Activated CD4-positive, alpha-beta T cell treated with anti-CD3 and anti-CD28 coated beads, Interleukin-10, Interleukin-2, amounts not matched to agents 100 ng/mL and 50 ng/mL, durations not matched to agents 16 hours and 8 hours (primary cell): ENCODE results near the gene RND2.
"Not testable (repeated sequence)": the region's sequence is repeated elsewhere in the genome, so short reads cannot be mapped to it uniquely, and the experiment has no call there.

Experiments used
- DNase-seq: peaks from one replicate; pipeline ENCODE4 v3.0.0-alpha.2; 2020

The RND2 gene

DNA sequence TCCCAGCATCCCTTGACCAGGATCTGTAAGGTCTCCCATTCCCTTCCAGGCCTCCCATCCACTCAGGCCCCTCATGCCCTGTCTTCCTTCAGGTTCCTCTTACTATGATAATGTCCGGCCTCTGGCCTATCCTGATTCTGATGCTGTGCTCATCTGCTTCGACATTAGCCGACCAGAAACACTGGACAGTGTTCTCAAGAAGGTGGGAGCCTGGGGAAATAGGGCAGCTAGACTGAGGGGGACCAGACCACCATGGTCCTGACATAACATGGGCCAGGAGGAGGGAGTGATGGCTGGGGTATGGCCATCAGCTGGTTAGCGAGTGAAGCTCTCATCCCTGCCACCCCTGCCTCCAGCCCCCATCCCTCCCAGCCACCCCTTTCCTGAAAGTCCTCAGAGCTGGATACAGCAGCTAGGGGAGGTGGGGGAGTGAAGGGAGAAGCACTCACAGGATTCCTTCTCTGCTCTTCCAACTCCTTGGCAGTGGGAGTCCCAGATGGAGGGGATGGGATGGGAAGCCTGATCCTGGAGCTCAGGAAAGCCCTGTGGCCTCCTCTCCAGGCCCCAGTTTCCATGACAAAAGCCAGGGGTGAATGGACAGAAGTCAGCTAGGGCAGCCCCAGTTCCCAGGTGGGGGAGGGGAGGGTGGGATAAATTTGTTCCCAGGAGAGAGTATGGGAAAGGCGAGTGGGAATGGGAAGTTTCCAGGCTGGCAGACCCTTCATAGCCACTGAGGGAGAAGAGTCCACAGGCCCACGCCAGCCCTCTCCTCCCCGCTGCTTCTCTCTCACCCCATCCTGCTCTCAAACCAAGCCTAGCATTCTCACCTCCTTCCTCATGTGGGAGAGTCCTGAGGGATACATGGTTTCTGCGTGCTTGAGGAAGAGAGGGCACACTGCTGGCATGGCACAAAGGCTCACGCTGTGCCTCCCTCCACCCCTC lies 2.3 kb downstream of the RND2 start:
- no peak for DNase-seq

- no peak for DNase-seq
Observed at GRCh38 chr17:43028221-43028861, 3.3 kb downstream of the RND2 start.

DNA sequence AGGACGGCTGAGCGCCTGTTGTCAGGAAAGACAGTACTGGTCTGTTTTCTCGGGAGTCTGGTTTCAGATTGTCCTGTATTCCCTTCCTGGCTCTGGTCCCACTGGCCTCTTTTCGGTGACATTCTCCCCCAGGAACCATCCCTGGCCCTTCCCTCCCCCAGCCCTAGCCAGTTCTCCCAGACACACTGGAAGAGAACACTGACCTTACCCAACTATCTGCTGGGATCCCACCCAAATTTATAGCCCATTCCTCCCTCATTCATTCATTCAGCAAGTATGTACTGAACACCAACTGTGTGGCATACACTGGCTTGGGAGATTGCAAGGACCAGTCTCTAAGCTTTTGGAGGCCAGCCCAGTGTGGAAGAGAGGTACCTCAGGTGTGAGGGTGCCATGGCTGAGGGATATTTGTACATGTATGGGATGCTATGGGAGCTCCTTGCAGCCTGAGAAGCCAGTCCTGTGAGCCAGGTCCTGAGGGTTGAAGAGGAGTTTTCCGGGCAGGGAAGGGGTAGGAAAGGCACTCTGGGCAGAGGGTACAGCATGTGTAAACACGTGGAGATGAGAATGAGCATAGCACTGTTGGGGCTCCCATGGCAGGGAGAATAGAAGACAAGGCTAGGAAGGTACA lies 5.2 kb downstream of the RND2 start:
- no peak for DNase-seq

GRCh38 chr17:43031666-43032065 lies 6.6 kb downstream of the RND2 start:
- DNase-seq = no peak

- no peak for DNase-seq
Observed at GRCh38 chr17:43033948-43034881, 9.2 kb downstream of the RND2 start.

GRCh38 chr17:43034894-43035293 lies 9.9 kb downstream of the RND2 start:
- DNase-seq = no peak

GRCh38 chr17:43039646-43040045 lies 14.6 kb downstream of the RND2 start:
- DNase-seq = no peak

- no peak for DNase-seq
Observed at GRCh38 chr17:43040655-43041054, 15.6 kb downstream of the RND2 start.

- no peak for DNase-seq
Observed at GRCh38 chr17:43042025-43042628, 17.1 kb downstream of the RND2 start.

GRCh38 chr17:43043307-43043706 lies 18.3 kb downstream of the RND2 start:
- DNase-seq = no peak

DNA sequence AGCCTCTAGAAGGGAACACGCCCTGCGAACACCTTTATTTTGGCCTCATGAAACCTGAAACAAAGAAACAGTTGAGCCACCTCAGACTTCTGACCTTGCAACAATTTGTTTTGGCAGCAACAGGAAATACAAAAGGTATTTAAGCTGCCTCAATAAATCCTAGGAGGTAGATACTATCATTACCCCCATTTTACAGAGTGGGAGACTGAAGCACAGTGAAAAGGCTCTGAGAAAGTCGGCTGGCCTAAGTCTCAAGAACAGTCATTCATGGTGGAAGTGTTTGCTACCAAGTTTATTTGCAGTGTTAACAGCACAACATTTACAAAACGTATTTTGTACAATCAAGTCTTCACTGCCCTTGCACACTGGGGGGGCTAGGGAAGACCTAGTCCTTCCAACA lies 19.0 kb downstream of the RND2 start:
- DNase-seq = no peak

DNA sequence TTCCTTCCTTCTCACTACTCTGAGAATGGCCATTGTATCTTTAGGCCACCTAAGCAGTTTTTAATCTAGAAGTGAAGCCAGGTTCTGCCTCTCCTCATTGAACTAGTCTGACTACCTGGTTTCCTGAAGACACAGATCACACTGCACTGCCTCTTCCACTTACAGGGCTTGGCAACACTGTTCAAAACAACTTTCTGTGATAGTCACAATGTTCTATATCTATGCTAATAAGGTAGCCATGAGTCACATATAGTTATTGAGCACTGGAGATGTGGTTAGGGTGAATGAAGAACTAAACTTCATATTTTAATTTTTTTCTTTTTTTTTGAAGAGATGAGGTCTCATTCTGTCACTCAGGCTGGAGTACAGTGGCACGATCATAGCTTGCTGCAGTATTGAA lies 26.9 kb downstream of the RND2 start:
- DNase-seq = no peak

DNA sequence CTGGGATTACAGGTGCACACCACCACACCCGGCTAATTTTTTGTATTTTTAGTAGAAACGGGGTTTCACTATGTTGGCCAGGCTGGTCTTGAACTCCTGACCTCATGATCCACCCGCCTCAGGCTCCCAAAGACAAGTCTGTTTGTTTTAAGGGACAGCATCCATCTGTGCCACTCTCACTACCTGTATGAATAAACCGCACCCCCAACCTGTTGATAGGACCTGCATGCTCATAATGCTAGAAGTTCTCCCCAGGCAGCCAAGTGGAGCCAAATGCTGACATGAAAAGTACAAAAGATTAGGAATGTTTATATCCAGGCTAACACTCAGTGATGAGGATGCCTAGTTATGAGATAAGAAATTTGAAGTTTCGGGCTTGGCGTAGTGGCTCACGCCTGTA lies 28.0 kb downstream of the RND2 start:
- not testable (repeated sequence) for DNase-seq

- DNase-seq = no peak
Observed at GRCh38 chr17:43056051-43056450, 31.0 kb downstream of the RND2 start.

- no peak for DNase-seq
Observed at GRCh38 chr17:43062984-43063638, 38.1 kb downstream of the RND2 start.

DNA sequence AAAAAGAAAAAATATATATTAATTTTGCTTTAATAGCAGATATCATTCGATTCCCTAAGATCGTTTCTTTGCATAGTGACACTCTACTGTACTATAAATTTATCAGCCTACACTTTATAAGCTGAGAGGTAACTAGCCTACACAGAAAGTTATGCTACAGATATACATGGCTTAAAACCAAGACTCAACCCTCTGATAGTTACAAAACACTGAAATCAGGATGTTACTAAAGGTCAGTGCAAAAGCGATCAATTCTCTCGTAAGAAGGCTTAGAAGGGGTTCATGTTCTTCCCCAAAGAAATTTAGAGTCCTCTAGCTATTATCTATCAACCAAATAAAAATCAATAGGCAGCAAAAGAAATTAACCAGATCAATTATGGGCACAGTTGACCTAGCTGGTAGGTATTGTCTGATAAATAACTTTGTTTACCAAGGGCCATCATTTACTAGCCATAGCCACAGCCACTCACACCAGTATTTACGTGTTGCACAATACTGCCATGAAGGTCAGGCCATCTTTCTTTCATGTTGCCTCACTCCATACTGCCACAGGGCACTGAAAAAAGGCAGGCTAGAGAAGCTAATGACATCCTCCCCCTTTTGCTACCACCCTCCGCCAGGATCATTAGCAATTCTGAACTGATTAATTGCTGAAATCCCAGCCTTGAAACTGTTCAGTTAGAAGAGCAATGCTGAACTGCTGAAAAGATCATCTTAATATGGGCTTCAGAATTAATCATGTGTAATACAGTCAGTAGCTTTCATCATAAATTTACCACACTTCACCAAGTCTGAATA lies 43.7 kb downstream of the RND2 start:
- no peak for DNase-seq

DNA sequence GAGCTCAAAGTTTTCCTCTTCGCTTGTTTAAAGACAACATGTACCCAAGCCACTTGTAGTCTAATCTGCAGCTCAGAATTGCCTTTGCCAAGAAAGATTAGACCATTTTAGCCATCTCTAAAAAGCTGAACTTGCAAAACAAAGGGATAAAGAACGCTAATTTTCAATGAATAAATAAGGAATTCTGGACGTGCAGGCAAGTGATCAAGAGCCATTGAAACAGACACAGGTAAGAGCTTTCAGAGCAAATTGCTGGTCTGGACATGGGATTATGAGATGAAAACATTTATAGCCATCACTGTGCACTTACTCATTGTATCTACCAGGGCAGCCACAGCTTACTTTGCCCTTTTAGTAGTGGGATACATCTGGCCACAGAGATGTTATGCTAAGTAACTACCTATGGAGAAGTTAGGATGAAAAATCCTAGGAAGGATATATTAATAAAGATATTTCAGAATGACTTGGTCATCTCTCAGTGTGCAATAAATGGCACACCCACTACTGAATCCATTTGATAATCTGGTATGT lies 44.4 kb downstream of the RND2 start:
- no peak for DNase-seq

DNA sequence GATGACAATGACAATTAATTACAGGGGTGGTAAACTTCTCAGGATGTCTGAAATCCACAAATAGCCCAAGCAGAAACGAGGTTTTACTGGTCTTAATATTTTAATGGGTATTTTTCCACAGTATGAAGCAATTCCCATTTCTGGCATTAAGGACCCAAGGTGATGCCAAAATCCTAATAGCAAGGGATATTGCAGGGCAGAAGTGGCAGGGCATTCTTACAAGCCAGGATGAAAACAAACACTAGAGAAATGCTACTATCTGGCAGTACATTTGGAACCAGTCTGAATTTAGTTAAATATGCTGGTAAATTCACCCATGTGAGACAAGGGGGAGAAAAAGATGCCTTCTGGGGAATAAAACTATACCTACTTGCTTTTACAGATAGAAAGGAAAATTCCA lies 45.2 kb downstream of the RND2 start:
- DNase-seq = no peak

- DNase-seq = no peak
Observed at GRCh38 chr17:43070872-43071271, 45.8 kb downstream of the RND2 start.

- DNase-seq = no peak
Observed at GRCh38 chr17:43074869-43075268, 49.8 kb downstream of the RND2 start.
